ENCODE data around the gene CCDC171.
"Not testable (repeated sequence)": the region's sequence is repeated elsewhere in the genome, so short reads cannot be mapped to it uniquely, and the experiment has no call there.

Gene CCDC171

DNA sequence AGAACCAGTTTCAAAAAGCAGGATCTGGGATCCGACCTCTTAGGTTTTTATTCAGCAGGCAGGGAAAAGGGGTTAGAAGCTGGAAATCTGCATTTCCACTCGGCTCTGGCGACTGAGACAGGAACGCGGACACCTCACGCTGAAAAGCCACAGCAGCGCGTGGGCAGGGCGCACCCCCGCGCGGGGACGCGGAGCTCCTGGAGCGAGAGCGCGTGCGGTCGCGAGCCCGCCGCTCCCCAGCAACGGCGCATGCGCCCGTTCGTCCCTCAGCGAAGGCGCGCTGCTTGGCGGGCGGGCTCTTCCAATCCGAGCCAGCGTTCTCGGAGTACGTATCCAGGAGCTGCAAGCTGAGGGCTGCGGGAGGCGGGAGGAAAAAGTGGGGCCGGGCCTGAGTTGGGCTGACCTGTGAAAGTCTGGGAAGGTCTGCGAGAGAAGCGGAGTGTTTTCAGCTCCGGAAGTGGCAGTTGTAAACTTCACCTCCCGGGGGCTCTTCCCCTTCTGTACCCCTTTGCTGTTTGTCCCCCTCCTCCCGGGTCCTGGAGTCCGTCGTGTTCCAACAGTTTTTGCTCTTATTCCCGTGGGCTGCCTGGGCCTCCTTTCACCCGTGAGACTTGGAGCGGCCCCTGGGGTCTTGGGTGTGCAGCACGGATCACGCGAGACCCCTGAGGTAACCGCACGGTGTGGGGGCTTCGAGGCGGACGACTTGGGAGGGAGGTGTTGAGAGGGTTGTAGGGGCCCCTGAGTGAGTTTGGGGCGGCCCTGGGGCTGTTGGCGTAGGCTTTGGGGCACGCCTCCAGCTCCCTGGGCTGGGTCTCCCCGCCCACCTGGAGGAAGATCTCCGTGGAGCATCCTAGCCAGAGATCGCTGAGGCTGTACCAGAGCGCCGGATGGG, at the start of gene CCDC171:
Gene CCDC171 (plus strand): TSS at position 408 of the 892 bp plus-strand sequence. CDS start 11,046 bp downstream, outside the sequence.
- DNase-seq (ENCODE audit: low read depth in 2 of 2) = peak; percentile 75 to 82

DNA sequence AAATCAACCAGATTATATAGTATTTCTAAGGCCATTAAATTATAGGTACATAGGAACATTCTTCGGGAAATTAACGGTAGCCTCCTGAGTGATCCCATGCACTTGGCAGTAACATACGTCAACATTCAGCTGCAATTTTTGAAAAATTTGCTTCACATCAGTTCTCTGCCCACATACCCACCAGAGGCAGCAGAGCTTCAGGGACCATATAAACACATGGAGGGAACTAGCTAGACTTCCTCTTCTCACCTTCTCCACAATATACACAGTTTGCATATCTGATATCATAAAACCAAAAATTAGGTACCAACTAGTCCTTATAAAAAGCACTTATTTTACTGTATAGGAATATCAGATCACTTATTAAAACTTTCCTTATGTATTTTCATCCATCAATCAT, 46.9 kb upstream of the CCDC171 start:
- DNase-seq (ENCODE audit: low read depth in 2 of 2) = no peak

DNA sequence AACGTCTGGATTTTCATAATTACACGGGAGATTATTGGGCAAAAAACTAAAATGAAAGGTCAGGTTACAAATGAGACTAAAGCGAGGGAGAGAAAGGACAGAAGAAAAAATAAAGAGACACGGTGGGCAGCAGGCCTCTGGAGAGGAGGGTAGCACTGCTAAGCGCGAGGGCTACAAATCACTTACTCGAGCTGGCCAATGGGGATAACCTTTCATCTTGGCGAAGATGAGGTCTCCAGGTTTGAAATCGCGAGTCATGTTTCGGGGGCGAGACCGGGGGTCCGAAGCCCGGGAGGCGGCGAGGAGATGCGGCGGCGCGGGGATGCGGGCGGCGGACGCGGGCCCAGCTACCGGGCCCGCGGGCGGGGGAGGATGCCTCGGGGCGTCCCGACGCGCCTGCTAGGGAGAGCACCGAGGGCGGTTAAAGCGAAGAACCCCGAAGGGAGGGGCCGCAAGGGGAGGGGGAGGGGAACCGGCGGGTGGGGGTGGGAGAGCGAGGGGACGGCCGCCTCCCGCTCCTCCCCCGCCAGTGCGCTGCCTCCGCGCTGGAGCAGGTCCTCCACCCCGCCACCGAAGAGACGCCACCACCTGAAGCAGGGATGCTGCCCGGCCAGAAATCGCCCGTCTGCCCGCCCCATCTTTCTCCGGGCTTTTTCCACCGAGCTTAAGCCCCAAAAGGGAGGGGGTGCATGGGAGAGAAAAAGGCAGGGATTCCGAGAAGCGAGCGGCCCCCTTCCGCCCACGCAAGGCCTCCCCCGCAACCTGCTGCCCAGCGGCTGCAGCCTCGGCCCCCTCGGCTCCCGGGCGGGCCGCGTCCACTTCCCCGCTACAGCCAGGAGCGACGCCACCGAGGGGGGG, 42.7 kb upstream of the CCDC171 start:
- peak; percentile 43 to 51 for DNase-seq (ENCODE audit: low read depth in 2 of 2)

DNA sequence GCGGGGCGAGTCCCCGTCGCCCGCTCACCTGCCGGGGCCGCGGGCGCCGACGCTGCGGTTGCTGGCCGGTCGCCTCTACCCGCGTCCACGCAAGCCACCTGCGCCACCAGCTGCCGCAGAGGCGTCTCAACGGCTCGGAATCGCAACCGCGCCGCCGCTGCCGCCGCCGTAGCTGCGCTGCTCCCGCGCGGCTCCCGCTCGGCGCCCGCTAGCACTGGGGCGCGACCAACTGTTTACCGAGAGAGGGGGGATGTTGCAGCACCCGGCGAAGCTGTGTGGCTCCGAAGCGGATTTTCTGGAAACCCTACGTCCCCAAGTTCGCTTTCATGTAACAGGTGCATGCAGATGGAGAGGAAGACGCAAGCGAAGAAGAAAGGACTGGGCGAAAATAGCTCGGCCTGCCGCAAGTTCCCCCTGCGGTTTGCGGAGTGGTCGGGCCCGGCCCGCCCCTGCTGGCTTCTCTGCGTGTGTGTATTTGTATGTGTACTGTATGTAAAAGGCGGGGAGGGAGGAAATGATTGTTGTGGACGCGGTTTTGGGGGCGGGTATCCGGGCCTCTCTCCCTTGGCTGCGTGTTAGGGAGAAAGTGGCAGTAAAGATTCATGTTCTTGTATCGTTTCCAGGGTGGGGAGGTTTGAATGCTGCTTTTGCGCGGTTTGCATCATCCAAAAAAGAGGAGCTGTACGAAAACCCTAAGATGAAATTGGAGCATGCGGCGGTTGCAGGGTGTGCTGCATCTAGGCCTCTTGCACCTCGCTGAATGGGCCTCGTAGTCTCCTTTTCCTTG, 41.9 kb upstream of the CCDC171 start, which contains the start of gene PSIP1:
Gene PSIP1 (minus strand): TSS at position 182 of the 787 bp plus-strand sequence. CDS start 782 bp downstream, outside the sequence.
- peak; percentile 65 to 73 for DNase-seq (ENCODE audit: low read depth in 2 of 2)

DNA sequence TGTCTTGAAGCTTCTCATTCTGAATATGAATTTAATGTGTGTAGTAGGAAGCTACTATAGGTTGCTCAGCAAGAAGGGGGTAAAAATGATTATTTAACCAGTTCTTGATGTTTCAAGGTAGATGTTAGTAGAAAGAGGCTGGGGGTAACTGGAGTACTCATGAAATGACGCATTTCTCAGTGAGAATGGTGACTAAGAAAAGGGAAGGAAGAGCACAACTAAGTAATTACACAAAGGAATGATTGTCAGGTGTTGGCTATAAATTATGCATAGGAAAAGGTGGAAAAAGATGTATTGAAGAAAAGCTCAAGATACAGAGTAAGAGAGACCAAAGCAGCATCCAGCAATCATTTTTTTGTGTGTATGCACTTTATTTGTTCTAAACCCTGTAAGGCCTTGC, 40.6 kb upstream of the CCDC171 start:
- no peak for DNase-seq (ENCODE audit: low read depth in 2 of 2)

DNA sequence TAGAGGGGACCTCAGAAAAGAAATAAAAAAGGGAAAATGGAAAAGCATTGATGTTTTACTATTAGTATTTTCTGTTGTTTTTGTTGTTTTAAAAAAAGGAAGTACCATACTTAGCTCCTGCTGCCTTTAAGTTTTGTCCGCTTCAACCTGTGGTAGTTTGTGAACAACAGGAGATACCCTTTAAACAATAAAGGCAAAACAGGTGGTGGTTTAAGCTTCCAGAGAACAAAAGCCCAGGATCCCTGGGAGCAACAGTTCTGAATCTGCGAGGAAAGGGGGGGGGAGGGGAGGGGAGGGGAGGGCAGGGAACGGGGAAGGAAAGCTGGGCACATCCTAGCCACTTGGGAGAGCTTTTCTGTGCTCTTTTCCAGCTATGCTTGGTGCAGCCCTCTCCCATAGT, 40.0 kb upstream of the CCDC171 start:
- DNase-seq (ENCODE audit: low read depth in 2 of 2) = no peak

DNA sequence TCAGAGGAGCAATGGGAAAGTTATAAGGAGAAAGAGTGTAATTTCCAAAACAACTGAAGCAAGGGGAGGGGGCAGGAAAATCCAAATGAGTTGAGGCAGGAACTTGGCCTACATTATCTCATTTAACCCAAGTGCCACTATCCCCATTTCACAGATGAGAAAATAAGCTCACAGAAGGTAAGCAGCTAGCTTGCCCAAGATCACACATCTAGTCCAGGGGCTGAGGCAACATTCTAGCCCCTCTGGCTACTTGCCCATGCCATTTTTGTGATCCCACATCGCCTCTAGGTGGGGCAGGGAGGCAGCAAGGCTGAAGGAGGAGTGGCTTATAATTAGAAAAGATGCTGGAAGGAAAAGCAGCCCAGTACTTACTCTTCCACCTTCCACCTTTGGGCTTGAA, 39.5 kb upstream of the CCDC171 start:
- DNase-seq (ENCODE audit: low read depth in 2 of 2) = no peak

DNA sequence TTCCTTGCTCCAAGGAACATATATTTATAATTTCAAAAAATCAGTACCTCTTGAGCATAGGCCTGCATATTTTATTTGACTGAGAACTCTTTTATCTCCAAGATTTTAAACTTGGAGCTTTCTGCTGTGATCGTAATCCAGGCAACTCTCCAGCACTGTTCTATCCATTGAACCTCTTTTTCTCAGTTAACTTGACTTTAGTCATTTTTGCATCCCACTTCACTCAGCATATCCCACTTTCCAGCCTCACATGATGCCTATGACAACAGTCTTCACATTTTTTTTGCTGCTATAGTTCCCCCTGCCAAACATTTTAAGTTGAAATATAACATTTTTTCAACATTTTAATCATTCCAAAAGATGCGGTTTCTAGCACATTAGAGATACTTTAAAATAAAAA, 33.0 kb upstream of the CCDC171 start:
- DNase-seq (ENCODE audit: low read depth in 2 of 2) = no peak

DNA sequence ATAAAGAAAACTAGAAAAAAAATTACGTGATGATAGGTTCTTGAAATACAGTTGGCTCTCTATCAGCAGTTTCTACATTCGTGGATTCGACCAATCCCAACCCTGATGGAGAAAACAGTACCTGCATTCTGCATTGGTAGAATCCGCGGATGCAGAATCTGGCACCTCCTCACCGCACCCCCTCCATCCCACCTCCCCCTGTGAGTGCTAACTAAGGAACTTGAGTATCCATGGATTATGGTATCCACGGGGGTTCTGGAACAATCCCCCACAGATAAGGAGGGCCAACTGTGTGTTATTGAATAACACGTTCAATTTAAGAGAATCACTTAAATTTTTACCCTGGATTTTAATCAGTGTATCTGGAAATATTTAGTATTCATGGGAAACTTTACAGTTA, 31.6 kb upstream of the CCDC171 start:
- DNase-seq (ENCODE audit: low read depth in 2 of 2) = no peak

DNA sequence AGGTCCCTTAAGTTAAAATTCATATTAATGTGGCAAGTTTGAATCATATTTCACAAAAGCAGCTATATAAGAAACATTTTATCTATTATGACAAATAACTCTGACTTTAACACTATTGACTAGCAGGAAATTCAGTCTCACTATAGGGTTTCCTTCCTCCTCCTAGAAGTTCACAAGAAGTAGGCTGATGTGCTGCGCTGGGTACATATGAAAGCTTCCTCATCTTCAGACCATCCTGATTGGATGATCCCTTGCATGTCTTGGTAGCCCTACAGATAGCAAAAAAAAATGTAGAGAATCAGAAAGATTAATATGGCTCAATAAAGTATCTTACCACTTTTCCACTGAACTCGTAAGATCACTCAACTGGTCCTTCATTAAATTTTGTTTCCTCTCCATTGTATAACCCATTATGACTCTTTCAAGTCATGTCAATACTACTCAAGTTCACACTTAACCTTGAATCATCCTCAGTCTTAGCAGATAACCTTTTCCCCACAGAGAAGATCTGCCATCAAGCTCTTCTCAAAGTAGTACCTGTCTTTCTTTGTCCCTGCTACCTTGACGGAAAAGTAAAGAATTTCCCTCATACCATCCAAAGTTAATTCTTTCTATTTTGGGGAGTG, 30.6 kb upstream of the CCDC171 start:
- no peak for DNase-seq (ENCODE audit: low read depth in 2 of 2)

DNA sequence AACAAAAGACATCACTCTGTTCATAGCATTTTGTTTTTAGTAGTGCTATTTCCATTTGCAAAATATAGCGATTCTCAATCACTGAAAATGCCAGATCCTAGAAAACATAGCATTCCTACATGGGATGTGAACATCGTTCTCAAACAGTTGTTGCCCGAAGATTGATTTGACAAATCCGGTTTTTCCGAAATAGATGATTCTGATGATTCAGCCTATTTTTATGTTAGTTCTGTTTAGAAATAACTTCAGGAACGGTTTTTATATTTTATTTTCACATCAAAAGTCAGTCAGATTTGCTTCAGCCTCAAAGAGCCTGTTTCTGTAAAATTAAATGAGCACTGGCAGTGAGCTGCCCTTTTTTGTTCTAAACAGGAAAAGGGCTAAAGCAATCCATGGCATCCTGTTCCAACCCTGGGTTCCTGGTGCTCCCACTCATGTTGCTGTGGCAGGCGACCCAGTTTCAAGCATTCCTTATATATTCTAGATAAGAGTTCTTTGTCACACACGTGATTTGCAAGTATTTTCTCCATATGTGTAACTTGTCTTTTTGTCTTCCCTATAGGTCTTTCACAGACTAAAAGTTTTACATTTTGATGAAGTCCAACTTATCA, 27.9 kb upstream of the CCDC171 start:
- no peak for DNase-seq (ENCODE audit: low read depth in 2 of 2)

DNA sequence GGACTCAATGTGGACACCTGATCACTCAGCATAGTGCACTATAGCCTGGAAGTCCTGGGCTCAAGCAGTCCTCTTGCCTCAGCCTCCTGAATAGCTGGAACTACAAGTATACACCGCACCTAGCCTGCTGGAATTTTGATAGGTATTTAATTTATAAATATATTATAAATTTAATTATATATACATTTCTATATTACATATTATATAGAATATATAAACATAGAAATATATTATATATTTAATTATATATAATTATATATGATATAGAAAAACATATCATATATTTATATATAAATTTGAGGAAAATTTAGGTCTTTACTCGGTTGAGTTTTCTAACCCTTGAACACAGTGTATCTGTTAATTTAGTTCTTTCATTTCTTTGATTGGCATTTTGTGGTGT, 26.9 kb upstream of the CCDC171 start:
- no peak for DNase-seq (ENCODE audit: low read depth in 2 of 2)

DNA sequence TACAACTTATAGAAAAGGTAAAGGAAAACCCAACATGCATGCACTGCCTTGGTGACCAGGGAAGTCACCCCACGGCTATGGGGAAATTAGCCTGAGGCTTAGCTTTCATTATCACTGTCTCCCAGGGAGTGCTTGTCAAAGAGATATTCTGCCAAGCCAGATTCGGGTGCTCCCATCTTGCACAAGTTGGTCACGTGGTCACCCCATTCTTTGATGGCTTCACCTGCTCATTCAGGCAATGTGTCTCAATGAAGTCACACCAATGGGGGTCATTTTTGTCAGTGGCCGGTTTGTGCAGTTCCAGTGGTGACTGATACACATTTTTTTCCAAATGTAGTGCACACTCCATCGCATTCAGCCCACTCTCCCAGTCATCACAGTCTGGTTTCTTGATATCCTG, 25.8 kb upstream of the CCDC171 start:
- DNase-seq (ENCODE audit: low read depth in 2 of 2) = not testable (repeated sequence)

DNA sequence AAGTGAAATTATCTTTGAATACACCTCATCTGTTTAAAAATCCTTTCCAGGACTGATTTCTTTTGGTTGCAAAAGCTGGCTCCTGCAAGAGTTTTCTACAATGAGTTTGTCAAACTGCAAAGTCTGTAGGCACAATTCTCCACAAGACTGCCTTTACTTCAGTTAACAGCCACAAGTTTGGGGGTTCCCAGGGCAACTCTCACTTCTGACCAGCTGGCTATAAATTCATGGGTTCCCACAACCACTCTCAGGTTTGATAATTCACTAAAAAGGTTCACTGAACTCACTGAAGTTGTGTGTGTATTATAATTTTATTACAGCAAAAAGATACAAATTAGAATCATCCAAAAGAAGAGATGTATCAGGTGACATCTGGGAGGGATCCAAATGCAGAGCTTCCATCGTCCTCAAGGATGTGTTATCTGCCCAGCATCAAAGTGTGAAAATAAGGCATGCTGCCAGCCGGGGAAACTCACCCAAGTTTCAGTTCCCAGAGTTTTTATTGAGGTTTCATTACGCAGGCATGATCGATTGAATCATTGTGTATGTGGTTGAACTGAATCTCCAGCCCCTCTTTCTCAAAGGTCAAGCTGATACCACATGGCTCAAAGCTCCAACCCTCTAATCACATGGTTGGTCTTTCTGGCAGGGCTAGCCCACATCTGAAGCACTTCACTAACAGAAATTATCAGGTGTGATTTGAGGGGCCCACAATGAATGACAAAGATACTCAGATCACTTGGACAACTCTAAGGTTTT, 23.1 kb upstream of the CCDC171 start:
- DNase-seq (ENCODE audit: low read depth in 2 of 2) = no peak

DNA sequence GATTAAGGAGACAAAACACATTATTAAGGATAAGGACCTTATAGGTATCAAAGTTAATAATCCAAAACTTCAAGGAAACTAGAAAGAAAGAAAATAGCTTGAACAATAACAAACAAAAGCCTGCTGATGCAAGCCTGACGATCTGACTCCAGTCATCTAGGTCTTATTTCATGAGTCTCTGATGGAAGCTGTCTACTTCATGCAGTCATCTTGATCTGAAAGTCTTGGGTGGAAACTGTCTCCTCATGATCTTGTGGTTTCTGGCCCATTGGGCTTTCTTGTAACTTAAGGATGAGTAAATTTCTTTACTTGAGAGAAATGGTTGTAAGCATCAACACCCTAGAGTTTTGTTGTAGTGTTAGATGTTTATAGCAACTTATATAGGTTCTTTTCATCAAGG, 21.5 kb upstream of the CCDC171 start:
- DNase-seq (ENCODE audit: low read depth in 2 of 2) = no peak

DNA sequence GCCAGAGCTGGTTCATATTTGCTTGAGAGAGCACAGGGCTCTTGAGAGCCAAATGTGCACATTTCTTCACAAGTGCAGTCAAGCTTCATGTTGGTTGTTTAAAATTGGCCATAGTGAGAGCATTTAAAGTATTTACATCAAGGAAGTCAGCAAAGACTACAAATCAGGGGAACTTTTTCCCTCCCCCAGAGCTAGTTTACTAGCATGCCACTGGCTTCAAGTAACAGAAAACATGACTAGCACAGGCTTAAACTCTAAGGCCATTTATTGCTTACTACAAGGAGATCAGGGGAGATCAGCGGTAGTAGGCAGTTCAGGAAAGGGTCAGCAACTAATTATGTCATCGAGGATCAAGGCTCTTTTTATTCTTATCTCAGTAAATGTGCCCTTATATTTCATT, 11.0 kb upstream of the CCDC171 start:
- no peak for DNase-seq (ENCODE audit: low read depth in 2 of 2)

DNA sequence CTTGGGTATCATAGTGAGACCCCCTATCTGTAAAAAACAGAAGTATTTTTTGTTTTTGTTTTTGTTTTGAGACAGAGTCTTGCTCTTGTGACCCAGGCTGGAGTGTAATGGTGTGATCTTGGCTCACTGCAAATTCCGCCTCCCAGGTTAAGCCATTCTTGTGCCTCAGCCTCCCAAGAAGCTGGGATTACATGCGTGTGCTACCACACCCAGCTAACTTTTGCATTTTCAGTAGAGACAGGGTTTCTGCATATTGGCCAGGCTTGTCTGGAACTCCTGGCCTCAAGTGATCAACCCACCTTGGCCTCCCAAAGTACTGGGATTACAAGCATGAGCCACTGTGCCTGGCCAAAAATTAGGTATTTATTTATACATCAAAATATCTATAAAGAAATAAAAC, 10.2 kb upstream of the CCDC171 start:
- DNase-seq (ENCODE audit: low read depth in 2 of 2) = no peak

DNA sequence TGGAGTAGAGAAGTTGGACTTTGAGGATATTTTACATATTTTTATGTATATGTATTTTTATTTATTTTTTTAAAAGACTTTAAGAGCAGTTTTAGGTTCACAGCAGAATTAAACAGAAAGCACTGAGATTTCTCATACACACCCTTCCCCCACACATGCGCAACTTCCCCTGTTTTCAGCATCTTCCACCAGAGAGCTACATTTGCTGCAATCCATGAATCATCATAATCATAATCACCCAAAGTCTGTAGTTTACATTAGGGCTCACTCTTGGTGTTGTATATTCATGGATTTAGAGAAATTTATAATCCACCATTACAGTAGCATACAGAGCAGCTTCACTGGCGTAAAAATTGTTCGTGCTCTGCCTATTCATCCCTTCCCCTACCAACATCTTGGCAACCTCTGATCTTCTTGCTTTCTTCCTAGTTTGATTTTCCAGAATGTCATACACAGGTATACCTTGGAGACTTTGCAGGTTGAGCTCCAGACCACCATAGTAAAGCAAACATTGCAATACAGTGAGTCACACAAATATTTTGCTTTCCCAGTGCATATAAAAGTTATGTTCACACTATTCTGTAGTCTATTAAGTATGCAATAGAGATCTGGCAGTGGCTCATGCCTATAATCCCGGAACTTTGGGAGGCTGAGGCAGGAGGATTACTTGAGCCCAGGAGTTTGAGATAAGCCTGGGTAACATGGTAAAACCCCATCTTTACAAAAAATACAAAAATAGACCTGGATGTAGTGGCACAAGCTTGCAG, 9.6 kb upstream of the CCDC171 start:
- DNase-seq (ENCODE audit: low read depth in 2 of 2) = no peak

DNA sequence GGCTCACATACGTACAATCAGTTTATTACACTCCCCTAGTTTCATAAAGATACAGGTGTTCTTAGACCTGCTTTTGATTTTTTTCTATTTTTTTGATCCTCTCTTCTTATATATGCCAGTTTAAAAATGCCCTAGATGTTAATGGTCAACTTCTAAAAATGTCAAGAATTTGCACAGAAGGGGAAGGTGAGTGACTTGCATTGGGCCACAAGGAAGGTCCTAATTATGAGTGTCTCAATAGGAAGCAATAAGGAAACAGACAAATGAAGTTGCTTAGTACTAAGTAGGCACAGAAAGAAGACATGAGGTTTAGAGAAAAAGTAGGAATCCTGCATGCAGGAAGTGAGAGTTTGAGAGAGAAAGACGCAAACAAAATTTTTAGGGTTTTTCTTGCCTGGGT, 3.2 kb upstream of the CCDC171 start:
- no peak for DNase-seq (ENCODE audit: low read depth in 2 of 2)

DNA sequence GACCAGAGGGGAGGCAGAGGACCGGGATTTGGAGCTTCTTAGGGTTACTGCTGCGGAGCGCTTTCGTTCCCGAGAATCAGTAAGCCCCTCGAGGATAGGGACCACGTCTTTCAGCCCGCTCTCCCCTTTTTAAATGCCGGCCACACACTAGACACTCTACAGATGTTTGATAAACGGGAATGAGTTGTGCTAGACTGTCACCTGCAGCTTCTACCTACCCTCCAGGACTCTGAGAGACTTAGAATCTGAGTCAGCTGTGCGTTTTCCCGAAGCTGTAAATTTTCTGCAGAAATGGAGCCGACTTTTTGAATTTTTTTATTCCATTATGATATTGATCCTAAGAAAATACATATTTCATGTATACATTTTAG, 670 bp downstream of the CCDC171 start:
- no peak for DNase-seq (ENCODE audit: low read depth in 2 of 2)
